SK-N-SH (cell line): ENCODE data around the gene GMEB1.
"Not testable (repeated sequence)": the region's sequence is repeated elsewhere in the genome, so short reads cannot be mapped to it uniquely, and the experiment has no call there.

ENCODE experiments used
- CTCF ChIP-seq: fragments of 200-600 bp; sonication (generic); IDR thresholded peaks from 2 replicates; pipeline ENCODE4 v1.6.1; 2017; ENCODE audit warnings: antibody characterized with exemption, mild to moderate bottlenecking, moderate library complexity
- EP300 ChIP-seq, 2 experiments: IDR thresholded peaks; 2 replicates each; pipeline versions ENCODE4 v1.4.0 to v1.6.1; 2012; ENCODE audit warnings: borderline replicate concordance in 1 of 2, low read depth in 1 of 2, low read length in 1 of 2
- EZH2phosphoT487 ChIP-seq: fragments of 200-600 bp; sonication (generic); IDR thresholded peaks from 2 replicates; pipeline ENCODE4 v1.6.1; 2017; ENCODE audit warnings: low read depth, mixed run types, mild to moderate bottlenecking, antibody characterized with exemption, moderate library complexity, borderline replicate concordance
- FOSL2 ChIP-seq: IDR thresholded peaks from 2 replicates; pipeline ENCODE4 v1.4.0; 2012; ENCODE audit warnings: low read depth, mild to moderate bottlenecking, moderate library complexity, borderline replicate concordance
- JUND ChIP-seq: IDR thresholded peaks from 2 replicates; pipeline ENCODE4 v1.4.0; 2012
- MEF2A ChIP-seq: IDR thresholded peaks from 2 replicates; pipeline ENCODE4 v1.4.0; 2012; ENCODE audit warnings: low read depth, borderline replicate concordance
- MXI1 ChIP-seq: IDR thresholded peaks from 2 replicates; pipeline ENCODE4 v1.6.1; 2012; ENCODE audit warnings: mild to moderate bottlenecking, low read depth, low read length, improper control_type of control experiment
- PBX3 ChIP-seq: IDR thresholded peaks from 2 replicates; pipeline ENCODE4; 2012
- POLR2AphosphoS5 ChIP-seq: IDR thresholded peaks from 2 replicates; pipeline ENCODE4 v1.6.1; 2012; ENCODE audit warnings: low read depth, low read length
- RAD21 ChIP-seq: IDR thresholded peaks from 2 replicates; pipeline ENCODE4 v1.6.1; 2012; ENCODE audit warnings: mild to moderate bottlenecking, low read length
- SIN3A ChIP-seq: IDR thresholded peaks from 2 replicates; pipeline ENCODE4 v1.6.1; 2012; ENCODE audit warnings: low read depth, mild to moderate bottlenecking, low read length, moderate library complexity, borderline replicate concordance
- TEAD4 ChIP-seq: IDR thresholded peaks from 2 replicates; pipeline ENCODE4 v1.4.0; 2012; ENCODE audit warnings: mild to moderate bottlenecking, borderline replicate concordance; ENCODE audit not compliant: insufficient read depth
- YY1 ChIP-seq: IDR thresholded peaks from 2 replicates; pipeline ENCODE4 v1.4.0; 2012; ENCODE audit warnings: low read depth, mild to moderate bottlenecking

DNA sequence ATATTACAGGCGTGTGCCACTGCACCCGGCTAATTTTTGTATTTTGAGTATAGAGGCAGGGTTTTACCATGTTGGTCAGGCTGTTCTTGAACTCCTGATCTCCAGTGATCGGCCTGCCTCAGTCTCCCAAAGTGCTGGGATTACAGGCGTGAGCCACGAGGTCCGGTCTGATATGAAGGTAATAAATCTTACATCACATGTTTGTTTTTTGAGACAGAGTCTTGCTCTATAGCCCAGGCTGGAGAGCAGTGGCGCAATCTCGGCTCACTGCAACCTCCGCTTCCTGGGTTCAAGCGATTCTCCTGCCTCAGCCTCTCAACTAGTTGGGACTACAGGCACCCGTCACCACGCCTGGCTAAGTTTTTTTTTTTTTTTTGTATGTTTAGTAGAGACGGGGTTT is 15.5 kb upstream of the GMEB1 start:
- not testable (repeated sequence) for TF ChIP-seq CTCF; YY1; EP300 (IDR thresholded peaks at IDR 0.05; ENCODE audit: borderline replicate concordance in 1 of 2, low read depth in 1 of 2, low read length in 1 of 2); MEF2A; EZH2phosphoT487; POLR2AphosphoS5; FOSL2; RAD21; SIN3A; MXI1; TEAD4; JUND; PBX3
